Panc1 (cell line): ENCODE measurements around the gene IGSF5. TPM values are rescaled to one million over a fixed set of nuclear protein-coding genes. Genes with fewer than 3 reads are reported as not detected.

Experiments used
- ATAC-seq: fragments of 200-7000 bp; cut with Tn5 transposase; 2 replicates; pipeline ENCODE4 v1.9.1; 2020; ENCODE audit warnings: mild to moderate bottlenecking, moderate library complexity
- BruUV-seq: library from RNA; stranded (reverse); fragments of 400-500 nt; replicated peaks from 2 replicates; lab custom pipeline; 2021; lab: Mats Ljungman, UMichigan
- CTCF ChIA-PET: fragments of 300-600 bp; sonication (Branson Sonifier 250); formaldehyde crosslinking; loops from one replicate; lab custom pipeline; 2022; ENCODE audit warnings: antibody characterized with exemption; lab: Charles Lee
- POLR2A ChIA-PET: fragments of 300-600 bp; sonication (Branson Sonifier 250); formaldehyde crosslinking; loops from one replicate; lab custom pipeline; 2022; ENCODE audit warnings: antibody characterized with exemption; lab: Charles Lee
- DNase-seq: peaks from one replicate; pipeline ENCODE4 v3.0.0-alpha.2; 2010; ENCODE audit warnings: low read depth, low spot score
- H3K27ac ChIP-seq: 2 replicates; pipeline ENCODE4 v1.5.1; 2011; ENCODE audit warnings: mild to moderate bottlenecking, low read length, inconsistent platforms
- H3K27me3 ChIP-seq: fragments of 200-500 bp; sonication (Bioruptor generic); 2 replicates; pipeline ENCODE4 v1.6.0; 2014; ENCODE audit warnings: low read length, inconsistent platforms; ENCODE audit not compliant: control insufficient read depth, insufficient read depth
- H3K36me3 ChIP-seq: fragments of 200-500 bp; sonication (Bioruptor generic); 2 replicates; pipeline ENCODE4 v1.5.1; 2014; ENCODE audit warnings: inconsistent platforms, mild to moderate bottlenecking, low read length, moderate library complexity; ENCODE audit not compliant: control insufficient read depth, insufficient read depth
- H3K4me1 ChIP-seq: 2 replicates; pipeline ENCODE4 v1.5.1; 2011; ENCODE audit warnings: inconsistent platforms, mild to moderate bottlenecking, low read length, moderate library complexity; ENCODE audit not compliant: control insufficient read depth, insufficient read depth
- H3K4me3 ChIP-seq, 2 experiments: 2 replicates each; pipeline ENCODE4 v1.5.1; 2011 to 2012; ENCODE audit warnings: low read depth in 2 of 2, low read length in 2 of 2, mild to moderate bottlenecking in 2 of 2, inconsistent platforms in 1 of 2, moderate library complexity in 1 of 2
- H3K9me3 ChIP-seq: fragments of 200-500 bp; sonication (Bioruptor generic); 2 replicates; pipeline ENCODE4 v1.5.1; 2014; ENCODE audit warnings: low read depth, mild to moderate bottlenecking, inconsistent platforms, low read length, moderate library complexity; ENCODE audit not compliant: control insufficient read depth, insufficient read depth
- POLR2AphosphoS5 ChIP-seq: IDR thresholded peaks from 2 replicates; pipeline ENCODE4 v1.6.1; 2012; ENCODE audit warnings: mild to moderate bottlenecking, low read depth, low read length, moderate library complexity
- SIN3A ChIP-seq: IDR thresholded peaks from 2 replicates; pipeline ENCODE4 v1.6.1; 2012; ENCODE audit warnings: low read depth, mild to moderate bottlenecking, low read length, moderate library complexity, borderline replicate concordance; ENCODE audit not compliant: insufficient read depth
- TCF7L2 ChIP-seq: IDR thresholded peaks from 2 replicates; pipeline ENCODE4 v1.6.1; 2011; ENCODE audit warnings: mild to moderate bottlenecking, low read depth, low read length, inconsistent platforms
- in situ Hi-C: cut with HindIII; loops from 2 replicates; pipeline ENCODE4 v1.10.0; 2016; ENCODE audit warnings: low sequenced_read_pairs, low pct_unique_long_range_greater_than_20kb
- intact Hi-C: fragments of 100-400 bp; cut with micrococcal nuclease; formaldehyde crosslinking; loops from one replicate; pipeline ENCODE4 v1.10.0; 2022; ENCODE audit not compliant: unreplicated experiment
- total RNA-seq: library from RNA; stranded (reverse); gene quantifications from one replicate; pipeline ENCODE4 v1.2.1, GENCODE V29; 2021; ENCODE audit not compliant: unreplicated experiment
- TF ChIP-seq, protein P1 (sequence below), 2 experiments: IDR thresholded peaks; 2 replicates each; pipeline ENCODE4 v1.6.1; 2011 to 2012; ENCODE audit warnings: low read depth in 2 of 2, control low read depth in 1 of 2, low read length in 1 of 2, mild to moderate bottlenecking in 1 of 2, moderate library complexity in 1 of 2; ENCODE audit not compliant: insufficient read depth in 1 of 2
- TF ChIP-seq, protein P2 (sequence below): fragments of 450-650 bp; IDR thresholded peaks from 2 replicates; pipeline ENCODE4 v1.5.1; 2017; ENCODE audit warnings: mild to moderate bottlenecking

The IGSF5 gene
- total RNA-seq, 1 experiment from 2014 or later = not detected

DNA sequence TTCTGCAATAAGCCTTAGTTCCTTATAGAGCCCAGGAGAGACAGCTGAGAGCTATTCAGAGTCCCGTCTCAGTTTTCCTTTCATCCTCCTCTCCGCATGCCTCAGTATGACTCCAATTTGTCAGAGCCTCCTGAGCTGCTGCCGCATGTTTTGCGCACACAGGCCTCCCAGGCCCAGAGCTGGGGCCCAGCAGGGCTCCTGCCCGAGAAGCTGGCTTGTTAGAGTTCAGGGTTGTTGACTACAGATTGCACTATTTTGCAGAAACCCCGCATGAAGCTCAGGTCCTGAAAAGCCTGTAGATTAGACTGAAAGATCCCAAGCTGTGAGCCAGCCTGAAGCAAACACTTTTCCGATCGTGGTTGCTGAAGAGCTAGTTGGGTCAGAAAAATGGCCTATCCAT lies 51.5 kb downstream of the IGSF5 start:
- BruUV-seq = no TSS peak
- no peaks in the 10 kb centered on the region for H3K9me3 ChIP-seq
- ATAC-seq = no peak
- H3K27me3 ChIP-seq = no peaks in the 10 kb centered on the region
- intact Hi-C loops = no loop called here
- no peaks in the 10 kb centered on the region for H3K4me1 ChIP-seq
- DNase-seq = no peak
- no peak for TF ChIP-seq POLR2AphosphoS5
- no peak for TF ChIP-seq TCF7L2
- TF ChIP-seq, protein P1, sequence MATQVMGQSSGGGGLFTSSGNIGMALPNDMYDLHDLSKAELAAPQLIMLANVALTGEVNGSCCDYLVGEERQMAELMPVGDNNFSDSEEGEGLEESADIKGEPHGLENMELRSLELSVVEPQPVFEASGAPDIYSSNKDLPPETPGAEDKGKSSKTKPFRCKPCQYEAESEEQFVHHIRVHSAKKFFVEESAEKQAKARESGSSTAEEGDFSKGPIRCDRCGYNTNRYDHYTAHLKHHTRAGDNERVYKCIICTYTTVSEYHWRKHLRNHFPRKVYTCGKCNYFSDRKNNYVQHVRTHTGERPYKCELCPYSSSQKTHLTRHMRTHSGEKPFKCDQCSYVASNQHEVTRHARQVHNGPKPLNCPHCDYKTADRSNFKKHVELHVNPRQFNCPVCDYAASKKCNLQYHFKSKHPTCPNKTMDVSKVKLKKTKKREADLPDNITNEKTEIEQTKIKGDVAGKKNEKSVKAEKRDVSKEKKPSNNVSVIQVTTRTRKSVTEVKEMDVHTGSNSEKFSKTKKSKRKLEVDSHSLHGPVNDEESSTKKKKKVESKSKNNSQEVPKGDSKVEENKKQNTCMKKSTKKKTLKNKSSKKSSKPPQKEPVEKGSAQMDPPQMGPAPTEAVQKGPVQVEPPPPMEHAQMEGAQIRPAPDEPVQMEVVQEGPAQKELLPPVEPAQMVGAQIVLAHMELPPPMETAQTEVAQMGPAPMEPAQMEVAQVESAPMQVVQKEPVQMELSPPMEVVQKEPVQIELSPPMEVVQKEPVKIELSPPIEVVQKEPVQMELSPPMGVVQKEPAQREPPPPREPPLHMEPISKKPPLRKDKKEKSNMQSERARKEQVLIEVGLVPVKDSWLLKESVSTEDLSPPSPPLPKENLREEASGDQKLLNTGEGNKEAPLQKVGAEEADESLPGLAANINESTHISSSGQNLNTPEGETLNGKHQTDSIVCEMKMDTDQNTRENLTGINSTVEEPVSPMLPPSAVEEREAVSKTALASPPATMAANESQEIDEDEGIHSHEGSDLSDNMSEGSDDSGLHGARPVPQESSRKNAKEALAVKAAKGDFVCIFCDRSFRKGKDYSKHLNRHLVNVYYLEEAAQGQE (IDR thresholded peaks at IDR 0.05; ENCODE audit: insufficient read depth in 1 of 2, low read depth in 2 of 2, low read length in 1 of 2) = no peak
- TF ChIP-seq, protein P2, sequence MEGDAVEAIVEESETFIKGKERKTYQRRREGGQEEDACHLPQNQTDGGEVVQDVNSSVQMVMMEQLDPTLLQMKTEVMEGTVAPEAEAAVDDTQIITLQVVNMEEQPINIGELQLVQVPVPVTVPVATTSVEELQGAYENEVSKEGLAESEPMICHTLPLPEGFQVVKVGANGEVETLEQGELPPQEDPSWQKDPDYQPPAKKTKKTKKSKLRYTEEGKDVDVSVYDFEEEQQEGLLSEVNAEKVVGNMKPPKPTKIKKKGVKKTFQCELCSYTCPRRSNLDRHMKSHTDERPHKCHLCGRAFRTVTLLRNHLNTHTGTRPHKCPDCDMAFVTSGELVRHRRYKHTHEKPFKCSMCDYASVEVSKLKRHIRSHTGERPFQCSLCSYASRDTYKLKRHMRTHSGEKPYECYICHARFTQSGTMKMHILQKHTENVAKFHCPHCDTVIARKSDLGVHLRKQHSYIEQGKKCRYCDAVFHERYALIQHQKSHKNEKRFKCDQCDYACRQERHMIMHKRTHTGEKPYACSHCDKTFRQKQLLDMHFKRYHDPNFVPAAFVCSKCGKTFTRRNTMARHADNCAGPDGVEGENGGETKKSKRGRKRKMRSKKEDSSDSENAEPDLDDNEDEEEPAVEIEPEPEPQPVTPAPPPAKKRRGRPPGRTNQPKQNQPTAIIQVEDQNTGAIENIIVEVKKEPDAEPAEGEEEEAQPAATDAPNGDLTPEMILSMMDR = no peak
- TF ChIP-seq SIN3A = no peak
- H3K4me3 ChIP-seq = no peak overlapping the region
- H3K36me3 ChIP-seq = no peaks in the 10 kb centered on the region
- no peak overlapping the region for H3K27ac ChIP-seq
- ChIA-PET POLR2A (no interaction called here), CTCF (no interaction called here)
- in situ Hi-C loops = no loop called here

DNA sequence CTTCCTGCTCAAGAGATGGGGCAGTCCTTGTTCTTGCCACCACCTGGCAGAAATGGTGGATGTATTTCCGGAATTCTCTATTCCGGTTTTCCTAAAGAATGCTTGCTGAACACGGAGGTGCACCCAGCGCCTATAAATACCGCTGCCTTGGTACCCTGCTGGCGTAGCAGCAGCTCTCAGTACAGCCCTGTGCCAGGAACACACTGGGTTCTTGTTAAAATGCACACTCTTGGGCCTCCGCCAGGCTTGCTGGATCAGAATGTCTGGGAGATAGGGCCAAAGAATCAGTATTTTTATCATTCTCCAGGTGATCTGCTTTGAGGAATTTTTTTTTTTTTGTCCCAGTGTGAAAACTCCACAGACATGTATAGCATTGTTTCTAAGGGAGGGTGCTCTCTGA lies 54.2 kb downstream of the IGSF5 start:
- no peaks in the 10 kb centered on the region for H3K36me3 ChIP-seq
- ATAC-seq (no peak), DNase-seq (no peak)
- intact Hi-C loops = no loop called here
- no peak overlapping the region for H3K27ac ChIP-seq
- TF ChIP-seq, protein P1 (IDR thresholded peaks at IDR 0.05; ENCODE audit: insufficient read depth in 1 of 2, low read depth in 2 of 2, low read length in 1 of 2) = no peak
- TF ChIP-seq TCF7L2 (no peak), SIN3A (no peak), POLR2AphosphoS5 (no peak)
- TF ChIP-seq, protein P2 = no peak
- H3K9me3 ChIP-seq = no peaks in the 10 kb centered on the region
- ChIA-PET CTCF (no interaction called here), POLR2A (no interaction called here)
- BruUV-seq = no TSS peak
- in situ Hi-C loops = no loop called here
- no peak overlapping the region for H3K4me3 ChIP-seq
- H3K27me3 ChIP-seq = no peaks in the 10 kb centered on the region
- H3K4me1 ChIP-seq = no peaks in the 10 kb centered on the region
